ENCODE results near the gene CYB5R2.

DNA sequence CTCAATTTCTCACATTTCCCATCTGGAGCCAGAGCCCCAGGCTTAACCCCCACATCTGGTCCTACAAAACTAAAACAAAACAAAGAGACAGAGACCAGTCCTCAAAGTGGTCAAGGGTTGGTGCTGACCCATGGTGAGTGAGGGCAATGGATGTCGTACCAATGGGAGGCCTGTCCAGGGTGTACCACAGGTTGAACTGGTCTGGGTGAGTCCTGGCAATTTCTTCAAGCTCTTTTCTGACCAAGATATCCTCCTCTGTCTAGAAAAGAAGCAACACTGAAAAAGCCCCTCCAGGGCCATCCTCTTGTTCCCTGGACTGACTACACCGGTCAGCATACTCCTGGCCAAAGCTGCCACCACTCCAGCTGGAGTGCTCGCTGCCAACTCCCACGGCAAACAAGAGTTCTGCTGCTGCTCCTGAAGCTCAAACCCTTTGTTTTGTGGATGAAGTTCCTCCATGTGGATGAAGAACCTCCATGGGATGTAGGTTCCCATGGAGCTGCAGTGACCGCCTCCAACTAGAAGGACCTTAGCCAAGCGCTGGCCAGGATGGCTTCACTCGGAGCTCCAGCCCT lies 6.9 kb downstream of the CYB5R2 start:
- TF ChIP-seq, protein P1, sequence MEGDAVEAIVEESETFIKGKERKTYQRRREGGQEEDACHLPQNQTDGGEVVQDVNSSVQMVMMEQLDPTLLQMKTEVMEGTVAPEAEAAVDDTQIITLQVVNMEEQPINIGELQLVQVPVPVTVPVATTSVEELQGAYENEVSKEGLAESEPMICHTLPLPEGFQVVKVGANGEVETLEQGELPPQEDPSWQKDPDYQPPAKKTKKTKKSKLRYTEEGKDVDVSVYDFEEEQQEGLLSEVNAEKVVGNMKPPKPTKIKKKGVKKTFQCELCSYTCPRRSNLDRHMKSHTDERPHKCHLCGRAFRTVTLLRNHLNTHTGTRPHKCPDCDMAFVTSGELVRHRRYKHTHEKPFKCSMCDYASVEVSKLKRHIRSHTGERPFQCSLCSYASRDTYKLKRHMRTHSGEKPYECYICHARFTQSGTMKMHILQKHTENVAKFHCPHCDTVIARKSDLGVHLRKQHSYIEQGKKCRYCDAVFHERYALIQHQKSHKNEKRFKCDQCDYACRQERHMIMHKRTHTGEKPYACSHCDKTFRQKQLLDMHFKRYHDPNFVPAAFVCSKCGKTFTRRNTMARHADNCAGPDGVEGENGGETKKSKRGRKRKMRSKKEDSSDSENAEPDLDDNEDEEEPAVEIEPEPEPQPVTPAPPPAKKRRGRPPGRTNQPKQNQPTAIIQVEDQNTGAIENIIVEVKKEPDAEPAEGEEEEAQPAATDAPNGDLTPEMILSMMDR (conservative IDR thresholded peaks at IDR 0.05; ENCODE audit: low read length): no peak
- TF ChIP-seq EZH2phosphoT487 (IDR thresholded peaks at IDR 0.05; ENCODE audit: borderline replicate concordance): no peak

All from Loucy (cell line).